ENCODE data around the gene TP63.
"Not testable (repeated sequence)": the region's sequence is repeated elsewhere in the genome, so short reads cannot be mapped to it uniquely, and the experiment has no call there.

The TP63 gene

GRCh38 chr3:189606774-189607173 is 24.4 kb upstream of the TP63 start:
- H3K27me3 Mint-ChIP-seq: no peaks in the 10 kb centered on the region
- H3K36me3 Mint-ChIP-seq (ENCODE audit: low read depth): peaks cover 5% of the 10 kb centered on the region
- H3K4me3 Mint-ChIP-seq: no peak overlapping the region
- H3K9me3 Mint-ChIP-seq: peaks cover 10% of the 10 kb centered on the region
- H3K4me1 Mint-ChIP-seq (ENCODE audit: low read depth): no peaks in the 10 kb centered on the region
- no peak overlapping the region for H3K27ac Mint-ChIP-seq

GRCh38 chr3:189612641-189613040 is 18.5 kb upstream of the TP63 start:
- not testable (repeated sequence) for H3K27ac Mint-ChIP-seq; H3K27me3 Mint-ChIP-seq; H3K4me1 Mint-ChIP-seq (ENCODE audit: low read depth); H3K4me3 Mint-ChIP-seq; H3K36me3 Mint-ChIP-seq (ENCODE audit: low read depth)
- peaks cover 17% of the 10 kb centered on the region for H3K9me3 Mint-ChIP-seq

GRCh38 chr3:189613122-189613521 is 18.1 kb upstream of the TP63 start:
- Mint-ChIP-seq H3K36me3 (ENCODE audit: low read depth) (no peaks in the 10 kb centered on the region), H3K9me3 (peaks cover 17% of the 10 kb centered on the region), H3K4me3 (no peak overlapping the region), H3K27ac (no peak overlapping the region), H3K4me1 (ENCODE audit: low read depth) (peaks cover 5% of the 10 kb centered on the region), H3K27me3 (no peaks in the 10 kb centered on the region)

- Mint-ChIP-seq H3K27ac (no peak overlapping the region), H3K36me3 (ENCODE audit: low read depth) (no peaks in the 10 kb centered on the region), H3K4me1 (ENCODE audit: low read depth) (peaks cover 17% of the 10 kb centered on the region), H3K27me3 (no peaks in the 10 kb centered on the region), H3K4me3 (no peak overlapping the region), H3K9me3 (no peaks in the 10 kb centered on the region)
These were observed 9.1 kb upstream of the TP63 start for GRCh38 chr3:189621948-189622603.

- Mint-ChIP-seq H3K4me3 (no peak overlapping the region), H3K36me3 (ENCODE audit: low read depth) (no peaks in the 10 kb centered on the region), H3K27ac (no peak overlapping the region), H3K4me1 (ENCODE audit: low read depth) (peaks cover 17% of the 10 kb centered on the region), H3K27me3 (no peaks in the 10 kb centered on the region), H3K9me3 (no peaks in the 10 kb centered on the region)
These were observed 8.6 kb upstream of the TP63 start for GRCh38 chr3:189622629-189623028.

- Mint-ChIP-seq H3K27me3 (no peaks in the 10 kb centered on the region), H3K4me1 (ENCODE audit: low read depth) (peaks cover 17% of the 10 kb centered on the region), H3K36me3 (ENCODE audit: low read depth) (no peaks in the 10 kb centered on the region), H3K4me3 (no peak overlapping the region), H3K27ac (no peak overlapping the region), H3K9me3 (no peaks in the 10 kb centered on the region)
These were observed 7.1 kb upstream of the TP63 start for GRCh38 chr3:189624130-189624529.

GRCh38 chr3:189625071-189625470 is 6.1 kb upstream of the TP63 start:
- no peak overlapping the region for H3K27ac Mint-ChIP-seq
- H3K9me3 Mint-ChIP-seq: no peaks in the 10 kb centered on the region
- no peaks in the 10 kb centered on the region for H3K36me3 Mint-ChIP-seq (ENCODE audit: low read depth)
- H3K4me3 Mint-ChIP-seq: no peak overlapping the region
- peaks cover 20% of the 10 kb centered on the region for H3K4me1 Mint-ChIP-seq (ENCODE audit: low read depth)
- H3K27me3 Mint-ChIP-seq: no peaks in the 10 kb centered on the region

- Mint-ChIP-seq H3K27me3 (no peaks in the 10 kb centered on the region), H3K27ac (no peak overlapping the region), H3K4me3 (no peak overlapping the region), H3K36me3 (ENCODE audit: low read depth) (no peaks in the 10 kb centered on the region), H3K4me1 (ENCODE audit: low read depth) (peaks cover 25% of the 10 kb centered on the region), H3K9me3 (no peaks in the 10 kb centered on the region)
These were observed 5.6 kb upstream of the TP63 start for GRCh38 chr3:189625572-189625971.

GRCh38 chr3:189626286-189626685 is 4.9 kb upstream of the TP63 start:
- H3K4me1 Mint-ChIP-seq (ENCODE audit: low read depth): peaks cover 30% of the 10 kb centered on the region

GRCh38 chr3:189629803-189630455 is 1.3 kb upstream of the TP63 start:
- H3K4me1 Mint-ChIP-seq (ENCODE audit: low read depth): peaks cover 25% of the 10 kb centered on the region
- no peak overlapping the region for H3K4me3 Mint-ChIP-seq
- H3K27me3 Mint-ChIP-seq: no peaks in the 10 kb centered on the region
- no peaks in the 10 kb centered on the region for H3K9me3 Mint-ChIP-seq
- no peaks in the 10 kb centered on the region for H3K36me3 Mint-ChIP-seq (ENCODE audit: low read depth)
- no peak overlapping the region for H3K27ac Mint-ChIP-seq

More at GRCh38 chr3:189626286-189626685, 4.9 kb upstream of the TP63 start:
- Mint-ChIP-seq H3K36me3 (ENCODE audit: low read depth) (no peaks in the 10 kb centered on the region), H3K27ac (no peak overlapping the region), H3K27me3 (no peaks in the 10 kb centered on the region), H3K4me3 (no peak overlapping the region), H3K9me3 (no peaks in the 10 kb centered on the region)

GRCh38 chr3:189630767-189631372 is 319 bp upstream of the TP63 start:
- Mint-ChIP-seq H3K27ac (no peak overlapping the region), H3K9me3 (no peaks in the 10 kb centered on the region), H3K36me3 (ENCODE audit: low read depth) (no peaks in the 10 kb centered on the region), H3K27me3 (no peaks in the 10 kb centered on the region), H3K4me3 (no peak overlapping the region), H3K4me1 (ENCODE audit: low read depth) (peaks cover 22% of the 10 kb centered on the region)

GRCh38 chr3:189631409-189631808 is 220 bp downstream of the TP63 start:
- Mint-ChIP-seq H3K9me3 (no peaks in the 10 kb centered on the region), H3K4me3 (no peak overlapping the region), H3K4me1 (ENCODE audit: low read depth) (peaks cover 22% of the 10 kb centered on the region), H3K27me3 (no peaks in the 10 kb centered on the region), H3K27ac (no peak overlapping the region), H3K36me3 (ENCODE audit: low read depth) (no peaks in the 10 kb centered on the region)

GRCh38 chr3:189632242-189632641 is 1.1 kb downstream of the TP63 start:
- Mint-ChIP-seq H3K4me3 (no peak overlapping the region), H3K27ac (peak overlapping the region; percentile 3)

GRCh38 chr3:189635339-189635738 is 4.2 kb downstream of the TP63 start:
- Mint-ChIP-seq H3K4me3 (no peak overlapping the region), H3K9me3 (no peaks in the 10 kb centered on the region), H3K27me3 (no peaks in the 10 kb centered on the region), H3K27ac (no peak overlapping the region), H3K4me1 (ENCODE audit: low read depth) (peaks cover 16% of the 10 kb centered on the region), H3K36me3 (ENCODE audit: low read depth) (no peaks in the 10 kb centered on the region)

More at GRCh38 chr3:189632242-189632641, 1.1 kb downstream of the TP63 start:
- Mint-ChIP-seq H3K27me3 (no peaks in the 10 kb centered on the region), H3K4me1 (ENCODE audit: low read depth) (peaks cover 22% of the 10 kb centered on the region), H3K9me3 (no peaks in the 10 kb centered on the region), H3K36me3 (ENCODE audit: low read depth) (no peaks in the 10 kb centered on the region)

GRCh38 chr3:189636048-189636447 is 4.9 kb downstream of the TP63 start:
- H3K27me3 Mint-ChIP-seq: no peaks in the 10 kb centered on the region
- H3K4me3 Mint-ChIP-seq: no peak overlapping the region
- H3K27ac Mint-ChIP-seq: no peak overlapping the region
- H3K4me1 Mint-ChIP-seq (ENCODE audit: low read depth): peaks cover 9% of the 10 kb centered on the region
- no peaks in the 10 kb centered on the region for H3K9me3 Mint-ChIP-seq
- no peaks in the 10 kb centered on the region for H3K36me3 Mint-ChIP-seq (ENCODE audit: low read depth)

Data from stimulated activated naive CD8-positive, alpha-beta T cell treated with anti-CD3 and anti-CD28 coated beads, Interleukin-15, Interleukin-2, amounts not matched to agents 100 ng/mL and 50 ng/mL, for 24 hours (primary cell).